HT1080 (cell line): ENCODE data around the gene FYCO1. TPM values are rescaled to one million over a fixed set of nuclear protein-coding genes. Genes with fewer than 3 reads are reported as not detected.
A peak's percentile ranks its signal among the peaks of the same experiment; 100 is the strongest.
"Not testable (repeated sequence)": the region's sequence is repeated elsewhere in the genome, so short reads cannot be mapped to it uniquely, and the experiment has no call there.

Experiments
- DNase-seq: peaks from one replicate; pipeline ENCODE4 v3.0.0-alpha.2; 2015; ENCODE audit warnings: low read depth
- polyA plus RNA-seq, 2 experiments: library from polyadenylated mRNA; depleted of rRNA; stranded (reverse); fragments of >200 nt; gene quantifications; 2 replicates each; pipeline ENCODE4 v1.2.3, GENCODE V29; 2015
- total RNA-seq: library from RNA; depleted of rRNA; stranded (reverse); fragments of >200 nt; shearing (Covaris generic); gene quantifications from 2 replicates; pipeline ENCODE4 v1.2.3, GENCODE V29; 2014; rRNA removed

FYCO1 gene
- total RNA-seq, result 7.9 and 10.3 TPM in 2 replicates
- polyA plus RNA-seq (2015; cell fraction: cytosol; rRNA removed), result 9.4 and 12.1 TPM in 2 replicates
- 23.0 and 23.2 TPM in 2 replicates for polyA plus RNA-seq (2015; cell fraction: nucleus; rRNA removed)

- DNase-seq, result peak; percentile 85
Observed at GRCh38 chr3:45995236-45996192, at the start of gene FYCO1. TSS of gene FYCO1 (minus strand) at chr3:45995824. CDS start at chr3:45984910, 10,914 bp downstream.

- no peak for DNase-seq
Observed at GRCh38 chr3:46038916-46039315, 43.3 kb upstream of the FYCO1 start.

- DNase-seq, result not testable (repeated sequence)
Observed at GRCh38 chr3:46038071-46038470, 42.4 kb upstream of the FYCO1 start.

- no peak for DNase-seq
Observed at GRCh38 chr3:46036191-46036590, 40.6 kb upstream of the FYCO1 start.

GRCh38 chr3:46031747-46032146 lies 36.1 kb upstream of the FYCO1 start:
- DNase-seq, result no peak

GRCh38 chr3:46031269-46031668 lies 35.6 kb upstream of the FYCO1 start:
- no peak for DNase-seq

- DNase-seq, result no peak
Observed at GRCh38 chr3:46030626-46031025, 35.0 kb upstream of the FYCO1 start.

- no peak for DNase-seq
Observed at GRCh38 chr3:46029953-46030543, 34.4 kb upstream of the FYCO1 start.

- DNase-seq, result peak; percentile 11
Observed at GRCh38 chr3:46027736-46028397, 32.2 kb upstream of the FYCO1 start.

- no peak for DNase-seq
Observed at GRCh38 chr3:46027021-46027705, 31.5 kb upstream of the FYCO1 start, which contains the start of gene XCR1. TSS of gene XCR1 (minus strand) at chr3:46027483. CDS start at chr3:46021947, 5,536 bp downstream.

GRCh38 chr3:46025139-46025538 lies 29.5 kb upstream of the FYCO1 start:
- no peak for DNase-seq

- DNase-seq, result peak; percentile 56
Observed at GRCh38 chr3:46024131-46024530, 28.5 kb upstream of the FYCO1 start.

- no peak for DNase-seq
Observed at GRCh38 chr3:46022909-46023785, 27.5 kb upstream of the FYCO1 start.

GRCh38 chr3:46021516-46021915 lies 25.9 kb upstream of the FYCO1 start:
- no peak for DNase-seq

- DNase-seq, result no peak
Observed at GRCh38 chr3:46020766-46021510, 25.3 kb upstream of the FYCO1 start.

- peak; percentile 32 for DNase-seq
Observed at GRCh38 chr3:46019707-46020106, 24.1 kb upstream of the FYCO1 start.

- DNase-seq, result no peak
Observed at GRCh38 chr3:46017720-46018119, 22.1 kb upstream of the FYCO1 start.

GRCh38 chr3:46013316-46014094 lies 17.9 kb upstream of the FYCO1 start:
- DNase-seq, result no peak

- no peak for DNase-seq
Observed at GRCh38 chr3:46012246-46012645, 16.6 kb upstream of the FYCO1 start.
